Osteocyte (in vitro differentiated cells): ENCODE measurements around the gene FREY1. TPM values are rescaled to one million over a fixed set of nuclear protein-coding genes. Genes with fewer than 3 reads are reported as not detected.

Source experiments
- DNase-seq: peaks from one replicate; pipeline ENCODE4 v3.0.0; 2021; ENCODE audit warnings: mixed read lengths; ENCODE audit not compliant: unreplicated experiment; ENCODE audit errors: extremely low spot score
- H3K27ac Mint-ChIP-seq: one replicate; pipeline ENCODE4 v1.8.0; 2021; ENCODE audit warnings: mild to moderate bottlenecking, mixed read lengths; ENCODE audit not compliant: unreplicated experiment
- H3K27me3 Mint-ChIP-seq: one replicate; pipeline ENCODE4 v1.8.0; 2021; ENCODE audit warnings: mixed read lengths; ENCODE audit not compliant: unreplicated experiment
- H3K36me3 Mint-ChIP-seq: one replicate; pipeline ENCODE4 v1.8.0; 2021; ENCODE audit warnings: mixed read lengths; ENCODE audit not compliant: unreplicated experiment
- H3K4me1 Mint-ChIP-seq: one replicate; pipeline ENCODE4 v1.8.0; 2021; ENCODE audit warnings: mixed read lengths; ENCODE audit not compliant: unreplicated experiment
- H3K4me3 Mint-ChIP-seq: one replicate; pipeline ENCODE4 v1.8.0; 2021; ENCODE audit warnings: mild to moderate bottlenecking, moderate library complexity, mixed read lengths; ENCODE audit not compliant: unreplicated experiment
- H3K9me3 Mint-ChIP-seq: one replicate; pipeline ENCODE4 v1.8.0; 2021; ENCODE audit warnings: mixed read lengths; ENCODE audit not compliant: unreplicated experiment
- total RNA-seq: library from RNA; stranded (reverse); gene quantifications from 2 replicates; pipeline ENCODE4 v1.2.1, GENCODE V29; 2021
- TF ChIP-seq, protein P1 (sequence below): fragments of 200-600 bp; sonication (generic); IDR thresholded peaks from 2 replicates; pipeline ENCODE4 v1.5.0; 2021; ENCODE audit warnings: antibody characterized with exemption, mild to moderate bottlenecking, moderate library complexity

Gene FREY1
- total RNA-seq, 1 donor from 2014 or later, result 0.81 TPM

- Mint-ChIP-seq H3K4me1 (peaks cover 23% of the 10 kb centered on the region), H3K9me3 (no peaks in the 10 kb centered on the region), H3K36me3 (no peaks in the 10 kb centered on the region), H3K27ac (no peak overlapping the region), H3K4me3 (no peak overlapping the region), H3K27me3 (peaks cover 29% of the 10 kb centered on the region)
- no peak for DNase-seq
- TF ChIP-seq, protein P1, sequence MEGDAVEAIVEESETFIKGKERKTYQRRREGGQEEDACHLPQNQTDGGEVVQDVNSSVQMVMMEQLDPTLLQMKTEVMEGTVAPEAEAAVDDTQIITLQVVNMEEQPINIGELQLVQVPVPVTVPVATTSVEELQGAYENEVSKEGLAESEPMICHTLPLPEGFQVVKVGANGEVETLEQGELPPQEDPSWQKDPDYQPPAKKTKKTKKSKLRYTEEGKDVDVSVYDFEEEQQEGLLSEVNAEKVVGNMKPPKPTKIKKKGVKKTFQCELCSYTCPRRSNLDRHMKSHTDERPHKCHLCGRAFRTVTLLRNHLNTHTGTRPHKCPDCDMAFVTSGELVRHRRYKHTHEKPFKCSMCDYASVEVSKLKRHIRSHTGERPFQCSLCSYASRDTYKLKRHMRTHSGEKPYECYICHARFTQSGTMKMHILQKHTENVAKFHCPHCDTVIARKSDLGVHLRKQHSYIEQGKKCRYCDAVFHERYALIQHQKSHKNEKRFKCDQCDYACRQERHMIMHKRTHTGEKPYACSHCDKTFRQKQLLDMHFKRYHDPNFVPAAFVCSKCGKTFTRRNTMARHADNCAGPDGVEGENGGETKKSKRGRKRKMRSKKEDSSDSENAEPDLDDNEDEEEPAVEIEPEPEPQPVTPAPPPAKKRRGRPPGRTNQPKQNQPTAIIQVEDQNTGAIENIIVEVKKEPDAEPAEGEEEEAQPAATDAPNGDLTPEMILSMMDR, result no peak
Measured at GRCh38 chr11:45921561-45922424, 14.7 kb upstream of the FREY1 start.

DNA sequence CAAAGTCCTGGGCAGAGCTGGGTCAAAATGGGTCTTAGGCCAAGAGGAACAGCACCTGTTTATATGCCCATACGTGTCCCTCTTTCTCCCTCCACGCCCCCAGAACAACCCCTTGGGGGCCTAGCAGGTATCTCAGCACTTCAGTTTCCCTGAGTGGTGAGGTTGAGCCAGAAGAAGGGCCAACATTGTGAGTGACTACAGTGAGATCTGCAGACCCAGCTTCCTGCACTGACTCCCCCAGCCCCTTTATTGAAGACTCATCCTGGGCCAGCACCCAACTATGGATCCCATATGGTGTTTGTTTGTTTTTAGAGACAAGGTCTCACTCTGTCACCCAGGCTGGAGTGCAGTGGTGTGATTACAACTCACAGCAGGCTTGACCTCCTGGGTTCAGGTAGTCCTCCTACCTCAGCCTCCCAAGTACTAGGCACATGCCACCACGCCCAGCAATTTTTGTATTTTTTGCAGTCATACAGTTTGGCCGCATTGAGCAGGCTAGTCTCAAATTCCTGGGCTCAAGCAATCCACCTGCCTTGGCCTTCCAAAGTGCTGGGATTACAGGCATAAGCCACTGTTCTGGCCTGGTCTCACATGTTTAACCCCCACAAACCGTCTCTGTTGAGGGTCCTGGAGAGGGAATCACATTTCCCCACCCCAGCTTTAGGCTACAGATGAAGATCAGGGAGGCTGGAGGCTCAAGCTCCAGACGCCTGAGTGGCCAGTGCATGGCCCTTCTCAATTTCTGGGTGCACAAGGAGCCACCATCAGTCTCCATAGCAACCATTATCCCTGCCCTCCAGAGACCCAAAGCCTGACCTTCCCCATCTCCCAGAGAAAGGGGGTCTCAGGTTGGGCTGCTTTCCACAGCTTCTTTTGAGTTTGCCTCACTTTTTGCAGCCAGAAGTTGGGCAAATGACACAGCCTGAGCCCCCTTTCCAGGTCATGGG is 13.7 kb upstream of the FREY1 start:
- H3K27ac Mint-ChIP-seq, result no peak overlapping the region
- DNase-seq, result no peak

DNA sequence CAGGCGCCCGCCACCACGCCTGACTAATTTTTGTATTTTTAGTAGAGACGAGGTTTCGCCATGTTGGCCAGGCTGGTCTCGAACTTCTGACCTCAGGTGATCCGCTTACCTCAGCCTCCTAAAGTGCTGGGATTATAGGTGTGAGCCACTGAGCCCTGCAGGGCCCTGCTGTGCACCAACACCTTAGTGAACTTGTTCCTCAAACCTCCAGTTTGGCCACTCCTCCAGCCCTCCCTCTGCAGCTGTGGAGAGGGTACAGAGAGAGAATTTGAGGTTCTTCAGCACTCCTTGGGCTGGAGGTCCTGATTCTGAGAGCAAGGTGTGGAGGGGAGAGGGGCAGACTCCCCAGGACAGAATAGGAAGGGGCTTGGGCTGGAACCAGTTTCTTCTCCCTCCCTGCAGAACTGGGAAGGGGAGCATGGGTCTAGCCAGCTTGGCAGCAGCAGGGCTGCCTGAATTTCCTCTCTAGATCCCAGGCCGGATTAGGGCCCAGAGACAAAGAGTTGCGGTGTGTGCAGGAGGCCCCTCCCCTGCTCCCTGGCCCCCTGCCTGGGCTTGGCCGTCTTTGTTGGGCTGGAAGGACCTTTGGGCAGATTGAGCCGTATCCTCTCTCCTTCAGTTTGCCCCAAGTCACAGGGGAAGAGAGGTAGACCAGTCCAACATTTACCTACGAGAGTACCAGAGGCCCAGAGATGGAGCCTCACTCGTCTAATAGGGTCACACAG is 12.9 kb upstream of the FREY1 start:
- H3K27ac Mint-ChIP-seq, result no peak overlapping the region
- TF ChIP-seq, protein P1, result no peak
- H3K9me3 Mint-ChIP-seq, result no peaks in the 10 kb centered on the region
- H3K4me1 Mint-ChIP-seq, result peaks cover 29% of the 10 kb centered on the region
- DNase-seq, result no peak
- no peaks in the 10 kb centered on the region for H3K36me3 Mint-ChIP-seq
- no peak overlapping the region for H3K4me3 Mint-ChIP-seq
- H3K27me3 Mint-ChIP-seq, result peaks cover 26% of the 10 kb centered on the region

More for the DNA sequence above, 13.7 kb upstream of the FREY1 start:
- Mint-ChIP-seq H3K4me3 (no peak overlapping the region), H3K9me3 (no peaks in the 10 kb centered on the region), H3K36me3 (no peaks in the 10 kb centered on the region), H3K27me3 (peaks cover 29% of the 10 kb centered on the region), H3K4me1 (peaks cover 29% of the 10 kb centered on the region)
- TF ChIP-seq, protein P1, result no peak

- no peak for DNase-seq
- H3K4me3 Mint-ChIP-seq, result peak overlapping the region; percentile 96
- TF ChIP-seq, protein P1, result no peak
- H3K27ac Mint-ChIP-seq, result peak overlapping the region; percentile 98
- H3K36me3 Mint-ChIP-seq, result no peaks in the 10 kb centered on the region
- peaks cover 25% of the 10 kb centered on the region for H3K4me1 Mint-ChIP-seq
- no peaks in the 10 kb centered on the region for H3K9me3 Mint-ChIP-seq
- H3K27me3 Mint-ChIP-seq, result peaks cover 18% of the 10 kb centered on the region
Measured at GRCh38 chr11:45918962-45919675, 12.0 kb upstream of the FREY1 start.
